HEK293 (cell line): ENCODE measurements around the gene VIPR2.

Experiments
- MYNN ChIP-seq: fragments of 450-650 bp; formaldehyde crosslinking; IDR thresholded peaks from 2 replicates; pipeline ENCODE4 v1.5.1; 2016; ENCODE audit warnings: missing biosample characterization, missing genetic modification characterization, borderline replicate concordance
- ZNF146 ChIP-seq: fragments of 450-650 bp; formaldehyde crosslinking; IDR thresholded peaks from 2 replicates; pipeline ENCODE4 v1.5.1; 2016; ENCODE audit warnings: missing biosample characterization, missing genetic modification characterization
- ZNF311 ChIP-seq: fragments of 450-650 bp; formaldehyde crosslinking; IDR thresholded peaks from 2 replicates; pipeline ENCODE4 v1.5.1; 2017; ENCODE audit warnings: missing biosample characterization, missing genetic modification characterization, borderline replicate concordance
- ZNF416 ChIP-seq: fragments of 450-650 bp; formaldehyde crosslinking; IDR thresholded peaks from 2 replicates; pipeline ENCODE4 v1.5.1; 2016; ENCODE audit warnings: missing biosample characterization, missing genetic modification characterization
- TF ChIP-seq, protein P1 (sequence below): fragments of 450-650 bp; formaldehyde crosslinking; IDR thresholded peaks from 2 replicates; pipeline ENCODE4 v1.5.1; 2016; ENCODE audit warnings: missing biosample characterization, missing genetic modification characterization
- TF ChIP-seq, protein P2 (sequence below): fragments of 450-650 bp; formaldehyde crosslinking; IDR thresholded peaks from 2 replicates; pipeline ENCODE4 v1.5.1; 2016; ENCODE audit warnings: missing biosample characterization, missing genetic modification characterization, low read depth
- TF ChIP-seq, protein P3 (sequence below): fragments of 450-650 bp; formaldehyde crosslinking; IDR thresholded peaks from 2 replicates; pipeline ENCODE4 v1.5.1; 2016; ENCODE audit warnings: missing biosample characterization, missing genetic modification characterization, borderline replicate concordance
- TF ChIP-seq, protein P4 (sequence below): fragments of 450-650 bp; formaldehyde crosslinking; IDR thresholded peaks from 2 replicates; pipeline ENCODE4 v1.5.1; 2016; ENCODE audit warnings: missing biosample characterization, missing genetic modification characterization

DNA sequence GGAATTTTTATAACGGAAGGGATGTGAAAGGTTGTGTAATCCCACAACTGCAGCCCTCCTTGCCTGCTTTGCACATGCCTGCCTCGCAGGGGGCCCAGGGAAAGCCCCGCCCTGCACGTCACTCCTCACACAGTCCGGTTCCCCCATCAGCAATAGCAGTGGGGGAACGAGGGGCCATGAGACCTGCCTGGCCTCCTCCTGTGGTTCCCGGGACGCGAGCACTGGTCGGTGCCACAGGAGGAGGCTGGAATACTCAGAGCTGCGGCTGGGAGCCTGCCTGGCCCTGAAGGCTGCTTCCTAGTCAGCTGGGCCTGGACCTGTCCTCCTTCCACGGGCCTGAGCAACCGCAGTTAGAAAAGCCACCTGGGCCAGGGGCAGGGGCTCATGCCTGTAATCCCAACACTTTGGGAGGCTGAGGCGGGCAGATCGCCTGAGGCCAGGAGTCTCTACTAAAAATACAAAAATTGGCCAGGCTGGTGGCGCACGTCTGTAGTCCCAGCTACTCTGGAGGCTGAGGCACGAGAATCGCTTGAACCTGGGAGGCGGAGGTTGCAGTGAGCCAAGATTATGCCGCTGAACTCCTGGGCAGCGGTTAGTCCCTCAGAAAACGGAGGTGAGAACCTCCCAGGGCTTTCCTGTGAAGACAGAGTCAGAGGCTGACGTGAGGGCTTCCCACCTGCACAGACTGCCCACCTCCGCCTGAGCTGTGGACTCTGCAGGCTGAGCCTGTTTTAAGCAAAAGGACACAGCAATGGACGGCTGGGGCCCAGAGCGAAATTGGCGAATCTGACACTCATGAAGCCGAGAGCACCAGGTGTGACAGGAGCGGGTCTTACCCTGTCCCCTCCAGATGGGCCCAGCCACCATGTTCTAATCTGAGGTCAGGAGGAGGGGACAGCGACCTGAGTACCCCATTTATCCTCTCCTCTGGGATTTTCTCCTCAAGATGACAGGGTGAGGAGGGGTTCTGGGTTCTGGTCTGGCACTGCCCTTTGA, 52.9 kb downstream of the VIPR2 start:
- TF ChIP-seq, protein P1, sequence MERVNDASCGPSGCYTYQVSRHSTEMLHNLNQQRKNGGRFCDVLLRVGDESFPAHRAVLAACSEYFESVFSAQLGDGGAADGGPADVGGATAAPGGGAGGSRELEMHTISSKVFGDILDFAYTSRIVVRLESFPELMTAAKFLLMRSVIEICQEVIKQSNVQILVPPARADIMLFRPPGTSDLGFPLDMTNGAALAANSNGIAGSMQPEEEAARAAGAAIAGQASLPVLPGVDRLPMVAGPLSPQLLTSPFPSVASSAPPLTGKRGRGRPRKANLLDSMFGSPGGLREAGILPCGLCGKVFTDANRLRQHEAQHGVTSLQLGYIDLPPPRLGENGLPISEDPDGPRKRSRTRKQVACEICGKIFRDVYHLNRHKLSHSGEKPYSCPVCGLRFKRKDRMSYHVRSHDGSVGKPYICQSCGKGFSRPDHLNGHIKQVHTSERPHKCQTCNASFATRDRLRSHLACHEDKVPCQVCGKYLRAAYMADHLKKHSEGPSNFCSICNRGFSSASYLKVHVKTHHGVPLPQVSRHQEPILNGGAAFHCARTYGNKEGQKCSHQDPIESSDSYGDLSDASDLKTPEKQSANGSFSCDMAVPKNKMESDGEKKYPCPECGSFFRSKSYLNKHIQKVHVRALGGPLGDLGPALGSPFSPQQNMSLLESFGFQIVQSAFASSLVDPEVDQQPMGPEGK (tag by site-specific recombination): no peak
- TF ChIP-seq ZNF146 (tag by site-specific recombination) (no peak), ZNF311 (tag by site-specific recombination) (no peak), ZNF416 (tag by site-specific recombination) (no peak), MYNN (tag by site-specific recombination) (no peak)
- TF ChIP-seq, protein P2, sequence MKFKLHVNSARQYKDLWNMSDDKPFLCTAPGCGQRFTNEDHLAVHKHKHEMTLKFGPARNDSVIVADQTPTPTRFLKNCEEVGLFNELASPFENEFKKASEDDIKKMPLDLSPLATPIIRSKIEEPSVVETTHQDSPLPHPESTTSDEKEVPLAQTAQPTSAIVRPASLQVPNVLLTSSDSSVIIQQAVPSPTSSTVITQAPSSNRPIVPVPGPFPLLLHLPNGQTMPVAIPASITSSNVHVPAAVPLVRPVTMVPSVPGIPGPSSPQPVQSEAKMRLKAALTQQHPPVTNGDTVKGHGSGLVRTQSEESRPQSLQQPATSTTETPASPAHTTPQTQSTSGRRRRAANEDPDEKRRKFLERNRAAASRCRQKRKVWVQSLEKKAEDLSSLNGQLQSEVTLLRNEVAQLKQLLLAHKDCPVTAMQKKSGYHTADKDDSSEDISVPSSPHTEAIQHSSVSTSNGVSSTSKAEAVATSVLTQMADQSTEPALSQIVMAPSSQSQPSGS (tag by site-specific recombination): no peak
- TF ChIP-seq, protein P3, sequence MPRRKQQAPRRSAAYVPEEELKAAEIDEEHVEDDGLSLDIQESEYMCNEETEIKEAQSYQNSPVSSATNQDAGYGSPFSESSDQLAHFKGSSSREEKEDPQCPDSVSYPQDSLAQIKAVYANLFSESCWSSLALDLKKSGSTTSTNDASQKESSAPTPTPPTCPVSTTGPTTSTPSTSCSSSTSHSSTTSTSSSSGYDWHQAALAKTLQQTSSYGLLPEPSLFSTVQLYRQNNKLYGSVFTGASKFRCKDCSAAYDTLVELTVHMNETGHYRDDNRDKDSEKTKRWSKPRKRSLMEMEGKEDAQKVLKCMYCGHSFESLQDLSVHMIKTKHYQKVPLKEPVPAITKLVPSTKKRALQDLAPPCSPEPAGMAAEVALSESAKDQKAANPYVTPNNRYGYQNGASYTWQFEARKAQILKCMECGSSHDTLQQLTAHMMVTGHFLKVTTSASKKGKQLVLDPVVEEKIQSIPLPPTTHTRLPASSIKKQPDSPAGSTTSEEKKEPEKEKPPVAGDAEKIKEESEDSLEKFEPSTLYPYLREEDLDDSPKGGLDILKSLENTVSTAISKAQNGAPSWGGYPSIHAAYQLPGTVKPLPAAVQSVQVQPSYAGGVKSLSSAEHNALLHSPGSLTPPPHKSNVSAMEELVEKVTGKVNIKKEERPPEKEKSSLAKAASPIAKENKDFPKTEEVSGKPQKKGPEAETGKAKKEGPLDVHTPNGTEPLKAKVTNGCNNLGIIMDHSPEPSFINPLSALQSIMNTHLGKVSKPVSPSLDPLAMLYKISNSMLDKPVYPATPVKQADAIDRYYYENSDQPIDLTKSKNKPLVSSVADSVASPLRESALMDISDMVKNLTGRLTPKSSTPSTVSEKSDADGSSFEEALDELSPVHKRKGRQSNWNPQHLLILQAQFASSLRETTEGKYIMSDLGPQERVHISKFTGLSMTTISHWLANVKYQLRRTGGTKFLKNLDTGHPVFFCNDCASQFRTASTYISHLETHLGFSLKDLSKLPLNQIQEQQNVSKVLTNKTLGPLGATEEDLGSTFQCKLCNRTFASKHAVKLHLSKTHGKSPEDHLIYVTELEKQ (tag by site-specific recombination): no peak
- TF ChIP-seq, protein P4, sequence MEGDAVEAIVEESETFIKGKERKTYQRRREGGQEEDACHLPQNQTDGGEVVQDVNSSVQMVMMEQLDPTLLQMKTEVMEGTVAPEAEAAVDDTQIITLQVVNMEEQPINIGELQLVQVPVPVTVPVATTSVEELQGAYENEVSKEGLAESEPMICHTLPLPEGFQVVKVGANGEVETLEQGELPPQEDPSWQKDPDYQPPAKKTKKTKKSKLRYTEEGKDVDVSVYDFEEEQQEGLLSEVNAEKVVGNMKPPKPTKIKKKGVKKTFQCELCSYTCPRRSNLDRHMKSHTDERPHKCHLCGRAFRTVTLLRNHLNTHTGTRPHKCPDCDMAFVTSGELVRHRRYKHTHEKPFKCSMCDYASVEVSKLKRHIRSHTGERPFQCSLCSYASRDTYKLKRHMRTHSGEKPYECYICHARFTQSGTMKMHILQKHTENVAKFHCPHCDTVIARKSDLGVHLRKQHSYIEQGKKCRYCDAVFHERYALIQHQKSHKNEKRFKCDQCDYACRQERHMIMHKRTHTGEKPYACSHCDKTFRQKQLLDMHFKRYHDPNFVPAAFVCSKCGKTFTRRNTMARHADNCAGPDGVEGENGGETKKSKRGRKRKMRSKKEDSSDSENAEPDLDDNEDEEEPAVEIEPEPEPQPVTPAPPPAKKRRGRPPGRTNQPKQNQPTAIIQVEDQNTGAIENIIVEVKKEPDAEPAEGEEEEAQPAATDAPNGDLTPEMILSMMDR (tag by site-specific recombination): no peak
